K562 (cell line): ENCODE results near the gene STK11. TPM values are rescaled to one million over a fixed set of nuclear protein-coding genes. Genes with fewer than 3 reads are reported as not detected.
A peak's percentile ranks its signal among the peaks of the same experiment; 100 is the strongest.

Source experiments
- ARHGAP35 ChIP-seq: fragments of 450-650 bp; IDR thresholded peaks from 2 replicates; pipeline ENCODE4 v1.6.1; 2018; ENCODE audit not compliant: partially characterized antibody
- ARID3A ChIP-seq: IDR thresholded peaks from 2 replicates; pipeline ENCODE4 v1.6.1; 2012; ENCODE audit warnings: low read depth, low read length, improper control_type of control experiment, borderline replicate concordance
- ARNT ChIP-seq, 2 experiments: fragments of 450-650 bp; IDR thresholded peaks; 2 replicates each; pipeline ENCODE4 v1.6.1; 2016; ENCODE audit warnings: mild to moderate bottlenecking in 1 of 2
- BACH1 ChIP-seq: fragments of 200-800 bp; sonication (Bioruptor generic); IDR thresholded peaks from 2 replicates; pipeline ENCODE4 v1.6.1; 2016; ENCODE audit warnings: missing genetic modification characterization, missing compliant biosample characterization
- CCAR2 ChIP-seq: fragments of 200-400 bp; formaldehyde crosslinking; IDR thresholded peaks from 2 replicates; pipeline ENCODE4 v1.6.1; 2017; ENCODE audit warnings: mild to moderate bottlenecking, low read depth, low read length
- ETS2 ChIP-seq: IDR thresholded peaks from 2 replicates; pipeline ENCODE4 v1.6.1; 2016; ENCODE audit warnings: borderline replicate concordance, missing genetic modification characterization, mild to moderate bottlenecking, moderate library complexity, missing compliant biosample characterization; ENCODE audit not compliant: poor library complexity, severe bottlenecking
- ETV6 ChIP-seq, 3 experiments: fragments of 150-350 bp in 1 of 3; sonication (generic) in 1 of 3; formaldehyde crosslinking in 1 of 3; IDR thresholded peaks; 2 replicates each; pipeline versions ENCODE4 v1.6.1 to v1.8.0; 2014 to 2022; ENCODE audit warnings: borderline replicate concordance in 2 of 3, low read depth in 2 of 3, antibody characterized with exemption in 1 of 3, low read length in 1 of 3, mild to moderate bottlenecking in 1 of 3, missing genetic modification reagents in 1 of 3
- GABPB1 ChIP-seq: sonication (generic); formaldehyde crosslinking; IDR thresholded peaks from 2 replicates; pipeline ENCODE4 v1.8.0; 2022; ENCODE audit warnings: mild to moderate bottlenecking, missing genetic modification reagents
- GTF2A2 ChIP-seq: IDR thresholded peaks from 2 replicates; pipeline ENCODE4 v1.6.1; 2016; ENCODE audit warnings: mild to moderate bottlenecking, missing genetic modification characterization, missing compliant biosample characterization
- KDM4B ChIP-seq, 2 experiments: fragments of 450-650 bp in 1 of 2; sonication (generic) in 1 of 2; IDR thresholded peaks; 2 replicates each; pipeline ENCODE4 v1.6.1; 2016 to 2017; ENCODE audit warnings: borderline replicate concordance in 2 of 2, antibody characterized with exemption in 1 of 2, low read depth in 1 of 2, mild to moderate bottlenecking in 1 of 2
- RBM15 ChIP-seq: fragments of 200-400 bp; formaldehyde crosslinking; IDR thresholded peaks from 2 replicates; pipeline ENCODE4 v1.6.1; 2018; ENCODE audit warnings: mild to moderate bottlenecking, low read length, moderate library complexity; ENCODE audit not compliant: insufficient read depth
- SNRNP70 ChIP-seq: fragments of 200-400 bp; formaldehyde crosslinking; optimal IDR thresholded peaks from 2 replicates; pipeline ENCODE3; 2017; ENCODE audit warnings: low read depth, low read length
- STAG1 ChIP-seq: sonication (generic); formaldehyde crosslinking; IDR thresholded peaks from 2 replicates; pipeline ENCODE4 v1.5.0; 2020; ENCODE audit warnings: missing genetic modification reagents, borderline replicate concordance
- THAP12 ChIP-seq: fragments of 250-450 bp; sonication (Bioruptor Pico); IDR thresholded peaks from 2 replicates; pipeline ENCODE4 v1.9.0; 2021; ENCODE audit warnings: mild to moderate bottlenecking, inconsistent platforms
- XRCC5 ChIP-seq: fragments of 200-400 bp; formaldehyde crosslinking; IDR thresholded peaks from 2 replicates; pipeline ENCODE4 v1.6.1; 2017; ENCODE audit warnings: low read depth, mild to moderate bottlenecking, low read length
- ZNF232 ChIP-seq: sonication (generic); formaldehyde crosslinking; IDR thresholded peaks from 2 replicates; pipeline ENCODE4 v1.8.0; 2022; ENCODE audit warnings: mild to moderate bottlenecking, missing genetic modification reagents
- ZNF277 ChIP-seq: fragments of 250-450 bp; sonication (Bioruptor Pico); IDR thresholded peaks from 2 replicates; pipeline ENCODE4 v1.8.0; 2022; ENCODE audit warnings: inconsistent platforms, mild to moderate bottlenecking, moderate library complexity, borderline replicate concordance
- ZNF408 ChIP-seq: fragments of 250-450 bp; sonication (Bioruptor Pico); IDR thresholded peaks from 2 replicates; pipeline ENCODE4 v1.4.0; 2020; ENCODE audit warnings: low read depth, mild to moderate bottlenecking, moderate library complexity
- ZNF511 ChIP-seq: sonication (generic); formaldehyde crosslinking; IDR thresholded peaks from 2 replicates; pipeline ENCODE4 v1.8.0; 2022; ENCODE audit warnings: mild to moderate bottlenecking, missing genetic modification reagents
- ZNF551 ChIP-seq: fragments of 250-450 bp; sonication (Bioruptor Pico); IDR thresholded peaks from 2 replicates; pipeline ENCODE4 v1.5.0; 2021; ENCODE audit warnings: mild to moderate bottlenecking, moderate library complexity
- ZNF57 ChIP-seq: fragments of 450-650 bp; formaldehyde crosslinking; IDR thresholded peaks from 2 replicates; pipeline ENCODE4 v1.4.0; 2020; ENCODE audit warnings: mild to moderate bottlenecking, moderate library complexity
- ZNF695 ChIP-seq: fragments of 450-650 bp; formaldehyde crosslinking; IDR thresholded peaks from 2 replicates; pipeline ENCODE4 v1.4.0; 2020; ENCODE audit warnings: mild to moderate bottlenecking, moderate library complexity
- ZSCAN29 ChIP-seq: fragments of 450-650 bp; IDR thresholded peaks from 2 replicates; pipeline ENCODE4 v1.6.1; 2017
- polyA plus RNA-seq, 8 experiments: library from polyadenylated mRNA; depleted of rRNA in 4 of 8; stranded (reverse) in 5 of 8; unstranded in 3 of 8; fragments of >200 nt; fragmentation: Nextera tagmentation in 2 of 8; fragmentation: Illumina TruSeq in 1 of 8; extraction: Ambion mirVana in 2 of 8; extraction: Trizol in 1 of 8; gene quantifications; 2 replicates each; pipeline versions ENCODE4 v1.2.1 to v1.2.3, GENCODE V29; 2011 to 2014; ENCODE audit warnings: inconsistent platforms in 1 of 8, missing spikeins in 1 of 8
- total RNA-seq, 7 experiments: library from RNA; depleted of rRNA in 6 of 7; stranded (reverse); fragments of >200 nt in 6 of 7; fragmentation: Illumina TruSeq in 2 of 7; extraction: Trizol in 2 of 7; gene quantifications; 2 replicates each; pipeline versions ENCODE4 v1.2.1 to v1.2.3, GENCODE V29; 2011 to 2021; ENCODE audit warnings: low replicate concordance in 1 of 7

STK11 gene
- total and polyA plus RNA-seq, 9 of the 15 experiments (the other 6 are each of a cell fraction or from before 2014, with no cell fraction given) = 0.15 to 96.5 (median 31.7) TPM

- TF ChIP-seq THAP12 (CRISPR knock-in tag) (0 out of 2 replicates have a peak, but pooled peaks have one; percentile 22), GTF2A2 (tag) (no peak), ZNF408 (CRISPR knock-in tag) (no peak), ZNF695 (CRISPR knock-in tag) (no peak), ZNF232 (CRISPR knock-in tag) (no peak; the same call in 1 of the 2 replicates), GABPB1 (CRISPR knock-in tag) (peak; percentile 10; the same call in 1 of the 2 replicates), ETV6 (IDR thresholded peaks at IDR 0.05; ENCODE audit: borderline replicate concordance in 1 of 2, low read depth in 2 of 2, low read length in 1 of 2) (0 out of 4 replicates have a peak, but pooled peaks of 1 of the 2 experiments have one; percentile 54), ETV6 (CRISPR knock-in tag; IDR thresholded peaks at IDR 0.05; ENCODE audit: borderline replicate concordance) (no peak), CCAR2 (no peak), ZNF511 (CRISPR knock-in tag) (no peak), ARHGAP35 (no peak), KDM4B (IDR thresholded peaks at IDR 0.05; ENCODE audit: borderline replicate concordance in 2 of 2, low read depth in 1 of 2) (no peak), ARNT (IDR thresholded peaks at IDR 0.05) (no peak), STAG1 (CRISPR knock-in tag) (no peak), ZNF277 (CRISPR knock-in tag) (no peak), ZSCAN29 (no peak), SNRNP70 (no peak), ZNF551 (CRISPR knock-in tag) (no peak), BACH1 (tag) (no peak), XRCC5 (no peak), ARID3A (no peak), ZNF57 (no peak), RBM15 (no peak), ETS2 (no peak)
Observed at GRCh38 chr19:1248139-1248785, 42.7 kb downstream of the STK11 start, which contains the start of gene MIDN (continued).
